ENCODE results near the gene SLC24A3. TPM values are rescaled to one million over a fixed set of nuclear protein-coding genes. Genes with fewer than 3 reads are reported as not detected.

Gene SLC24A3
- total RNA-seq, 6 donors from 2014 or later: 6.3 to 10.8 (median 9.3) TPM

GRCh38 chr20:19692100-19692499 lies 479.7 kb downstream of the SLC24A3 start:
- no peak for DNase-seq
- Histone ChIP-seq H3K27ac (no peak overlapping the region), H3K27me3 (no peaks in the 10 kb centered on the region), H3K4me3 (no peak overlapping the region), H3K4me1 (peaks cover 5 to 12% (median 6%) of the 10 kb centered on the region in 4 donors), H3K9me3 (no peaks in the 10 kb centered on the region), H3K36me3 (no peaks in the 10 kb centered on the region)
- ATAC-seq (ENCODE audit: low FRiP score in 2 of 2): no peak
- TF ChIP-seq EP300 (IDR thresholded peaks at IDR 0.05): no peak
- TF ChIP-seq CTCF (IDR thresholded peaks at IDR 0.05): no peak
- no peak for TF ChIP-seq POLR2AphosphoS5 (IDR thresholded peaks at IDR 0.05)
- no peak for TF ChIP-seq POLR2A (IDR thresholded peaks at IDR 0.05)
- 75 to 80% methylated on average over 4 of the region's 4 CpGs for whole genome bisulfite sequencing, 2 donors

GRCh38 chr20:19692685-19693119 lies 480.3 kb downstream of the SLC24A3 start:
- H3K4me3 ChIP-seq: no peak overlapping the region
- TF ChIP-seq POLR2AphosphoS5 (IDR thresholded peaks at IDR 0.05) (no peak), POLR2A (IDR thresholded peaks at IDR 0.05) (no peak), CTCF (IDR thresholded peaks at IDR 0.05) (peak; percentile 79 to 92 (median 84)), EP300 (IDR thresholded peaks at IDR 0.05) (no peak)
- no peaks in the 10 kb centered on the region for H3K9me3 ChIP-seq
- DNase-seq (peak; percentile 47 to 84), ATAC-seq (ENCODE audit: low FRiP score in 2 of 2) (peak in 1 of 2 donors; percentile 53)
- H3K36me3 ChIP-seq: no peaks in the 10 kb centered on the region
- H3K27me3 ChIP-seq: no peaks in the 10 kb centered on the region
- 4 to 6% methylated on average over 15 of the region's 15 CpGs for WGBS, 2 donors
- H3K4me1 ChIP-seq: peaks cover 5 to 12% (median 6%) of the 10 kb centered on the region in 4 donors
- no peak overlapping the region for H3K27ac ChIP-seq

GRCh38 chr20:19693508-19693907 lies 481.1 kb downstream of the SLC24A3 start:
- ATAC-seq (ENCODE audit: low FRiP score in 2 of 2) (no peak), DNase-seq (no peak)
- H3K27ac ChIP-seq: no peak overlapping the region
- H3K27me3 ChIP-seq: no peaks in the 10 kb centered on the region
- 88 to 91% methylated on average over 8 of the region's 8 CpGs for WGBS, 2 donors
- no peak overlapping the region for H3K4me3 ChIP-seq
- H3K9me3 ChIP-seq: no peaks in the 10 kb centered on the region
- no peaks in the 10 kb centered on the region for H3K36me3 ChIP-seq
- peaks cover under 1 to 8% (median 1%) of the 10 kb centered on the region in 4 donors for H3K4me1 ChIP-seq
- no peak for TF ChIP-seq EP300 (IDR thresholded peaks at IDR 0.05)

GRCh38 chr20:19695081-19695480 lies 482.6 kb downstream of the SLC24A3 start:
- Histone ChIP-seq H3K4me3 (no peak overlapping the region), H3K27ac (no peak overlapping the region), H3K27me3 (no peaks in the 10 kb centered on the region), H3K36me3 (no peaks in the 10 kb centered on the region), H3K4me1 (peaks cover 0 to 6% (median 0%) of the 10 kb centered on the region in 4 donors), H3K9me3 (no peaks in the 10 kb centered on the region)
- WGBS, 2 donors: 42 to 53% methylated on average over 2 of the region's 2 CpGs
- DNase-seq: no peak
- TF ChIP-seq EP300 (IDR thresholded peaks at IDR 0.05): no peak
- TF ChIP-seq POLR2A (IDR thresholded peaks at IDR 0.05): no peak
- TF ChIP-seq POLR2AphosphoS5 (IDR thresholded peaks at IDR 0.05): no peak
- TF ChIP-seq CTCF (IDR thresholded peaks at IDR 0.05): no peak
- ATAC-seq (ENCODE audit: low FRiP score in 2 of 2): no peak

GRCh38 chr20:19696620-19697019 lies 484.2 kb downstream of the SLC24A3 start:
- no peak for ATAC-seq (ENCODE audit: low FRiP score in 2 of 2)
- H3K36me3 ChIP-seq: no peaks in the 10 kb centered on the region
- no peak overlapping the region for H3K4me3 ChIP-seq
- DNase-seq: no peak
- no peak overlapping the region for H3K27ac ChIP-seq
- TF ChIP-seq CTCF (IDR thresholded peaks at IDR 0.05) (no peak), POLR2AphosphoS5 (IDR thresholded peaks at IDR 0.05) (no peak), EP300 (IDR thresholded peaks at IDR 0.05) (no peak), POLR2A (IDR thresholded peaks at IDR 0.05) (no peak)
- no peaks in the 10 kb centered on the region for H3K9me3 ChIP-seq
- H3K4me1 ChIP-seq: peaks cover 0 to 6% (median 0%) of the 10 kb centered on the region in 4 donors
- H3K27me3 ChIP-seq: no peaks in the 10 kb centered on the region
- 94 to 95% methylated on average over 4 of the region's 4 CpGs for WGBS, 2 donors

Measured in upper lobe of left lung (tissue), 6 donors.